Mucosa of stomach (tissue), 1 donor: ENCODE results near the gene MCCC1.
A peak's percentile ranks its signal among the peaks of the same experiment; 100 is the strongest.
"Not testable (repeated sequence)": the region's sequence is repeated elsewhere in the genome, so short reads cannot be mapped to it uniquely, and the experiment has no call there.

Source experiments
- H3K27me3 ChIP-seq: one replicate; pipeline ENCODE4 v1.7.0; 2013; ENCODE audit warnings: mild to moderate bottlenecking, low read length; ENCODE audit not compliant: control insufficient read depth, insufficient read depth
- H3K36me3 ChIP-seq: one replicate; pipeline ENCODE4 v1.7.0; 2013; ENCODE audit warnings: low read length; ENCODE audit not compliant: control insufficient read depth, insufficient read depth
- H3K4me1 ChIP-seq: one replicate; pipeline ENCODE4 v1.7.0; 2013; ENCODE audit warnings: mild to moderate bottlenecking, low read length; ENCODE audit not compliant: control insufficient read depth, insufficient read depth
- H3K4me3 ChIP-seq: one replicate; pipeline ENCODE4 v1.7.0; 2013; ENCODE audit warnings: low read length
- H3K9ac ChIP-seq: one replicate; pipeline ENCODE4 v1.7.0; 2013; ENCODE audit warnings: mild to moderate bottlenecking, low read length, moderate library complexity
- H3K9me3 ChIP-seq: one replicate; pipeline ENCODE4 v1.7.0; 2013; ENCODE audit warnings: mild to moderate bottlenecking, low read length, moderate library complexity; ENCODE audit not compliant: control insufficient read depth
- donor health status: Pancreatic carcinoma.

The MCCC1 gene

GRCh38 chr3:183120538-183121215, 21.4 kb upstream of the MCCC1 start:
- H3K9ac ChIP-seq = no peak overlapping the region
- no peaks in the 10 kb centered on the region for H3K36me3 ChIP-seq
- peaks cover 12% of the 10 kb centered on the region for H3K4me1 ChIP-seq
- peaks cover 17% of the 10 kb centered on the region for H3K27me3 ChIP-seq
- no peak overlapping the region for H3K4me3 ChIP-seq
- no peaks in the 10 kb centered on the region for H3K9me3 ChIP-seq

- Histone ChIP-seq H3K9me3 (no peaks in the 10 kb centered on the region), H3K4me3 (no peak overlapping the region), H3K9ac (no peak overlapping the region), H3K36me3 (no peaks in the 10 kb centered on the region), H3K27me3 (peaks cover 25% of the 10 kb centered on the region), H3K4me1 (peaks cover 5% of the 10 kb centered on the region)
Measured at GRCh38 chr3:183117056-183117455, 17.8 kb upstream of the MCCC1 start.

GRCh38 chr3:183116025-183116614, 16.8 kb upstream of the MCCC1 start:
- H3K36me3 ChIP-seq = no peaks in the 10 kb centered on the region
- no peaks in the 10 kb centered on the region for H3K9me3 ChIP-seq
- H3K9ac ChIP-seq = peak overlapping the region; percentile 15
- H3K4me1 ChIP-seq = peaks cover 6% of the 10 kb centered on the region
- no peak overlapping the region for H3K4me3 ChIP-seq
- H3K27me3 ChIP-seq = peaks cover 25% of the 10 kb centered on the region

GRCh38 chr3:183114384-183115178, 15.3 kb upstream of the MCCC1 start:
- Histone ChIP-seq H3K4me1 (peaks cover 11% of the 10 kb centered on the region), H3K27me3 (peaks cover 25% of the 10 kb centered on the region), H3K9me3 (no peaks in the 10 kb centered on the region), H3K9ac (no peak overlapping the region), H3K36me3 (no peaks in the 10 kb centered on the region), H3K4me3 (no peak overlapping the region)

GRCh38 chr3:183109847-183110246, 10.6 kb upstream of the MCCC1 start:
- peaks cover 24% of the 10 kb centered on the region for H3K4me1 ChIP-seq
- H3K9me3 ChIP-seq, H3K9ac ChIP-seq: not testable (repeated sequence)

GRCh38 chr3:183108470-183108869, 9.2 kb upstream of the MCCC1 start:
- H3K4me3 ChIP-seq = no peak overlapping the region
- H3K4me1 ChIP-seq = peaks cover 24% of the 10 kb centered on the region
- H3K9ac ChIP-seq = no peak overlapping the region
- H3K27me3 ChIP-seq = no peaks in the 10 kb centered on the region
- no peaks in the 10 kb centered on the region for H3K9me3 ChIP-seq
- no peaks in the 10 kb centered on the region for H3K36me3 ChIP-seq

More at GRCh38 chr3:183109847-183110246, 10.6 kb upstream of the MCCC1 start:
- H3K36me3 ChIP-seq, H3K4me3 ChIP-seq, H3K27me3 ChIP-seq: not testable (repeated sequence)

GRCh38 chr3:183108001-183108449, 8.7 kb upstream of the MCCC1 start:
- no peak overlapping the region for H3K9ac ChIP-seq
- H3K4me1 ChIP-seq = peaks cover 24% of the 10 kb centered on the region
- H3K4me3 ChIP-seq = no peak overlapping the region
- no peaks in the 10 kb centered on the region for H3K27me3 ChIP-seq
- H3K9me3 ChIP-seq = no peaks in the 10 kb centered on the region
- H3K36me3 ChIP-seq = no peaks in the 10 kb centered on the region

- H3K9me3 ChIP-seq, H3K4me3 ChIP-seq, H3K36me3 ChIP-seq, H3K27me3 ChIP-seq, H3K9ac ChIP-seq: not testable (repeated sequence)
- peaks cover 24% of the 10 kb centered on the region for H3K4me1 ChIP-seq
Measured at GRCh38 chr3:183107372-183107771, 8.1 kb upstream of the MCCC1 start.

GRCh38 chr3:183106635-183107034, 7.3 kb upstream of the MCCC1 start:
- no peak overlapping the region for H3K9ac ChIP-seq
- no peaks in the 10 kb centered on the region for H3K36me3 ChIP-seq
- no peaks in the 10 kb centered on the region for H3K9me3 ChIP-seq

GRCh38 chr3:183103950-183104349, 4.7 kb upstream of the MCCC1 start:
- not testable (repeated sequence) for H3K9me3 ChIP-seq, H3K36me3 ChIP-seq, H3K27me3 ChIP-seq, H3K9ac ChIP-seq, H3K4me3 ChIP-seq
- H3K4me1 ChIP-seq = peaks cover 25% of the 10 kb centered on the region

More at GRCh38 chr3:183106635-183107034, 7.3 kb upstream of the MCCC1 start:
- peaks cover 24% of the 10 kb centered on the region for H3K4me1 ChIP-seq
- no peaks in the 10 kb centered on the region for H3K27me3 ChIP-seq
- no peak overlapping the region for H3K4me3 ChIP-seq

GRCh38 chr3:183101040-183101439, 1.7 kb upstream of the MCCC1 start:
- not testable (repeated sequence) for H3K36me3 ChIP-seq, H3K27me3 ChIP-seq, H3K4me3 ChIP-seq, H3K9ac ChIP-seq, H3K9me3 ChIP-seq
- H3K4me1 ChIP-seq = peaks cover 17% of the 10 kb centered on the region

- no peaks in the 10 kb centered on the region for H3K27me3 ChIP-seq
- H3K4me3 ChIP-seq = no peak overlapping the region
- no peak overlapping the region for H3K9ac ChIP-seq
- H3K9me3 ChIP-seq = no peaks in the 10 kb centered on the region
- H3K36me3 ChIP-seq = no peaks in the 10 kb centered on the region
- peaks cover 17% of the 10 kb centered on the region for H3K4me1 ChIP-seq
Measured at GRCh38 chr3:183100376-183100775, 1.1 kb upstream of the MCCC1 start.
